Neural progenitor cell (in vitro differentiated cells): Measurements from ENCODE around the gene RNF220. TPM values are rescaled to one million over a fixed set of nuclear protein-coding genes. Genes with fewer than 3 reads are reported as not detected.
A peak's percentile ranks its signal among the peaks of the same experiment; 100 is the strongest.

ENCODE experiments used
- DNase-seq: peaks from one replicate; pipeline ENCODE4 v3.0.0-alpha.2; 2016; ENCODE audit warnings: low spot score
- H2AFZ ChIP-seq: fragments of 200-600 bp; sonication (generic); replicated peaks from 2 replicates; pipeline ENCODE4 v1.6.1; 2016; ENCODE audit warnings: antibody characterized with exemption
- H3F3A ChIP-seq: fragments of 200-600 bp; sonication (generic); 2 replicates; pipeline ENCODE4 v1.6.1; 2016; ENCODE audit warnings: antibody characterized with exemption, low read depth
- H3K27ac ChIP-seq: fragments of 200-600 bp; sonication (generic); 2 replicates; pipeline ENCODE4 v1.5.1; 2016; ENCODE audit warnings: mild to moderate bottlenecking
- H3K27me3 ChIP-seq: fragments of 200-600 bp; sonication (generic); 2 replicates; pipeline ENCODE4 v1.6.1; 2016; ENCODE audit warnings: mild to moderate bottlenecking, moderate library complexity
- H3K36me3 ChIP-seq: fragments of 200-600 bp; sonication (generic); 2 replicates; pipeline ENCODE4 v1.5.1; 2016
- H3K4me1 ChIP-seq: fragments of 200-600 bp; sonication (generic); 2 replicates; pipeline ENCODE4 v1.6.1; 2016; ENCODE audit warnings: mixed run types
- H3K4me2 ChIP-seq: fragments of 200-600 bp; sonication (generic); 2 replicates; pipeline ENCODE4 v1.6.1; 2016
- H3K4me3 ChIP-seq: fragments of 200-600 bp; sonication (generic); 2 replicates; pipeline ENCODE4 v1.5.1; 2016
- H3K79me2 ChIP-seq: fragments of 200-600 bp; sonication (generic); 2 replicates; pipeline ENCODE4 v1.6.1; 2016; ENCODE audit warnings: low read depth
- H3K9ac ChIP-seq: fragments of 200-600 bp; sonication (generic); 2 replicates; pipeline ENCODE4 v1.6.1; 2016
- H3K9me3 ChIP-seq: fragments of 200-600 bp; sonication (generic); 2 replicates; pipeline ENCODE4 v1.5.1; 2016; ENCODE audit warnings: low read depth
- H4K20me1 ChIP-seq: fragments of 200-600 bp; sonication (generic); 2 replicates; pipeline ENCODE4 v1.6.1; 2016; ENCODE audit warnings: low read depth
- H3K27ac Mint-ChIP-seq: 3 replicates; pipeline ENCODE4 v1.8.0; 2021; ENCODE audit warnings: mixed read lengths
- H3K27me3 Mint-ChIP-seq: 2 replicates; pipeline ENCODE4 v1.8.0; 2022; ENCODE audit warnings: low read depth, mild to moderate bottlenecking, inconsistent platforms, moderate library complexity, mixed read lengths; ENCODE audit not compliant: insufficient read depth
- H3K36me3 Mint-ChIP-seq: 3 replicates; pipeline ENCODE4 v1.8.0; 2021; ENCODE audit warnings: mixed read lengths
- H3K4me1 Mint-ChIP-seq: 3 replicates; pipeline ENCODE4 v1.8.0; 2021; ENCODE audit warnings: mixed read lengths
- H3K4me3 Mint-ChIP-seq: 3 replicates; pipeline ENCODE4 v1.8.0; 2021; ENCODE audit warnings: mild to moderate bottlenecking, moderate library complexity, mixed read lengths
- H3K9me3 Mint-ChIP-seq: 3 replicates; pipeline ENCODE4 v1.8.0; 2020; ENCODE audit warnings: mixed read lengths
- CTCF ChIP-seq: fragments of 200-600 bp; sonication (generic); IDR thresholded peaks from 2 replicates; pipeline ENCODE4 v1.5.1; 2017; ENCODE audit warnings: antibody characterized with exemption, mild to moderate bottlenecking
- EZH2 ChIP-seq: fragments of 200-600 bp; sonication (generic); IDR thresholded peaks from 2 replicates; pipeline ENCODE4 v1.6.1; 2017; ENCODE audit warnings: antibody characterized with exemption, mild to moderate bottlenecking, moderate library complexity
- EZH2phosphoT487 ChIP-seq: fragments of 200-600 bp; sonication (generic); IDR thresholded peaks from 2 replicates; pipeline ENCODE4 v1.6.1; 2017; ENCODE audit warnings: antibody characterized with exemption
- total RNA-seq: library from RNA; depleted of rRNA; stranded (reverse); fragments of >200 nt; gene quantifications from 2 replicates; pipeline ENCODE4 v1.2.3, GENCODE V29; 2015; ENCODE audit warnings: low replicate concordance

The RNF220 gene
- total RNA-seq, 1 donor from 2014 or later, result 93.8 TPM

DNA sequence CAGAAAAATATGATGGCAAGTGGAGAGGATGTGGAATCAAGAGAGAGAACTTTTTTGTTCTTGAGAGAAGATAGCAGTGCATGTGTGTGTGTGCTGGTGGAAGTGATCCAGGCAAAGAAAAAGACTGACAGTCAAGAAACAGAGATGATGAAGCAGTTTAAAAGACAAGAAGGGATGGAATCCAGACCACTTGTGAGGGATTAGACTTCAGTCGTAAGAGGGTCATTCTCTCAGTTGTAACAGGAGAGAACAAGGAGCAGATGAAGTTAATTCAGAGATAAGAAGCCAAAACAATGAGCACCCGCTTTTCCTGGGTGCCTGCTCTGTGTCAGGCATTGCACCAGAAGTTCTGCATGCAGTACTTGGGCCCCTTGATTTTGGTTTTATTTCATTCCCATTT lies 76.6 kb downstream of the RNF220 start:
- Mint-ChIP-seq H3K27me3 (peaks cover 25% of the 10 kb centered on the region), H3K4me1 (peaks cover 25% of the 10 kb centered on the region), H3K27ac (no peak overlapping the region), H3K9me3 (no peaks in the 10 kb centered on the region), H3K4me3 (no peak overlapping the region), H3K36me3 (no peaks in the 10 kb centered on the region)
- no peak overlapping the region for H2AFZ ChIP-seq
- peaks cover 37% of the 10 kb centered on the region for H3K27me3 ChIP-seq
- no peak overlapping the region for H3K9ac ChIP-seq
- no peak overlapping the region for H3K4me3 ChIP-seq
- H3K9me3 ChIP-seq, result no peaks in the 10 kb centered on the region
- peak; percentile 20 for DNase-seq
- no peak overlapping the region for H3K27ac ChIP-seq
- H3F3A ChIP-seq, result no peaks in the 10 kb centered on the region
- no peaks in the 10 kb centered on the region for H3K36me3 ChIP-seq
- no peaks in the 10 kb centered on the region for H4K20me1 ChIP-seq
- no peaks in the 10 kb centered on the region for H3K79me2 ChIP-seq
- peaks cover 8% of the 10 kb centered on the region for H3K4me1 ChIP-seq
- H3K4me2 ChIP-seq, result no peak overlapping the region
- TF ChIP-seq EZH2phosphoT487 (no peak), CTCF (no peak), EZH2 (no peak)

DNA sequence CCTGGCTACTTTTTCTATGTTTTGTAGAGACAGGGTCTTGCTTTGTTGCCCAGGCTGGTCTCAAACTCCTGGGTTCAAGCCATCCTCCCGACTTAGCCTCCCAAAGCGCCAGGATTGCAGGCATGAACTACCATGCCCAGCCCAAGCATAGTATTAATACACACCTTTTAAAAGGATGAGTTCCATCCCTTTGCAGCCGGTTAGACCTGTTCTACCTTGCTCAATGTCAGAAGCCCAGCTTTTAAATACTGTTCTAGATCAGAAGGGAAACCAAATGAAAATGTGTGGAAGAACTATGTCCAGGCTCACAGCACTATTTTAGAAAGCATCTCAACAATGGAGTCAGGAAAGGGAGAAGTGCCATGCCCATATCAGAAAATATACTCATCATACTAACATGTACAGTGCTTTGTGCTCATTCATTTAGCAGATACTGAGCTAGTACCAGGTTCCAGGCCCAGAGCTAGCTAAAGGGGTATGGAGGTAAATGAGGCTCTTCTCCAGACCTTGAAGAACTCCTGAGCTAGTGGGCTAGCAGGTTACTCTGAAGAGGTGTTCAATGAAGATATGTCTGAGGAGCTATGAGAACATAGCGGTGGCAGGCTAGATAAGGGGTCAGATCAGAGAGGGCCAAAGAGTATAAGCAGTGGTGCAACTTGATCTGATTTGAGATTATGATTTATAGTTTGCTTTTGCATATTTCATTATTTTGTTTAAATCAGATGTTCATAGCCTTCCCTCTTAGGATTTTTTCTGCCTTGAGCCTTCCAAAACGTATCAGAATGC lies 78.2 kb downstream of the RNF220 start:
- Mint-ChIP-seq H3K4me1 (peaks cover 25% of the 10 kb centered on the region), H3K27me3 (peaks cover 25% of the 10 kb centered on the region)
- TF ChIP-seq CTCF (no peak), EZH2 (no peak), EZH2phosphoT487 (no peak)

DNA sequence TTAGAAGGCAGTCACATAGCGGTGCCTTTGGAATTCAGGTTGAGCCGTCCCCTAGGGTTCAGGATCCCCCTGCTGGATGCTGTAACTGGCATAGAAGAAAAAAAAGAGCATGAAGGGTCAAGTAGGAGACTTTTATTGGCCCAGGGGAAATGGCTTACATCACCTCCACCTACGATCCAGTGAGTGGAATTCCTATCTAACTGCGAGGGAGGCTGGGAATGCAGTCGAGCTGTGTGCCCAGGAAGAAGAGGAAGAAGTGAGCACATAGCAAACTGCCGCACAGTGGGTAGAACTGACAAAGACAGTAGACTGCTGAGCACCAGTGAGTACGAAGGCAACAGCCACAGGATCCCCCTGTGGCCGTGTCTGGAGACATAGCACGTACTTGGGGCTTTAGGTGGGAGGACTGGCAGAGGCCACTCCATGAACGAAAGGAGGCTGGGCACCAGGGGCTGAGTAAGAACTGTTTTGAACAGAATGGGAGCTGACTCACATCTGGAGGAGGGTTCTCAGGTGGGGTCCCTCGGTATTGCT lies 79.2 kb downstream of the RNF220 start:
- Mint-ChIP-seq H3K4me3 (no peak overlapping the region), H3K27me3 (peaks cover 25% of the 10 kb centered on the region), H3K4me1 (peaks cover 25% of the 10 kb centered on the region), H3K27ac (no peak overlapping the region), H3K36me3 (peaks cover 3% of the 10 kb centered on the region), H3K9me3 (no peaks in the 10 kb centered on the region)
- DNase-seq, result peak; percentile 38
- H3K36me3 ChIP-seq, result no peaks in the 10 kb centered on the region
- no peaks in the 10 kb centered on the region for H3K9me3 ChIP-seq
- H3K27ac ChIP-seq, result no peak overlapping the region
- TF ChIP-seq CTCF, result peak; percentile 30
- TF ChIP-seq EZH2phosphoT487, result no peak
- H3K4me3 ChIP-seq, result no peak overlapping the region
- H3K79me2 ChIP-seq, result no peaks in the 10 kb centered on the region
- H3K4me2 ChIP-seq, result no peak overlapping the region
- no peaks in the 10 kb centered on the region for H4K20me1 ChIP-seq
- peaks cover 8% of the 10 kb centered on the region for H3K4me1 ChIP-seq
- no peaks in the 10 kb centered on the region for H3F3A ChIP-seq
- H3K27me3 ChIP-seq, result peaks cover 39% of the 10 kb centered on the region
- H3K9ac ChIP-seq, result no peak overlapping the region
- H2AFZ ChIP-seq, result no peak overlapping the region

More for the DNA sequence above, 78.2 kb downstream of the RNF220 start:
- Mint-ChIP-seq H3K27ac (no peak overlapping the region), H3K36me3 (no peaks in the 10 kb centered on the region), H3K4me3 (no peak overlapping the region), H3K9me3 (no peaks in the 10 kb centered on the region)
- H2AFZ ChIP-seq, result no peak overlapping the region
- no peak for DNase-seq
- peaks cover 39% of the 10 kb centered on the region for H3K27me3 ChIP-seq
- H3K36me3 ChIP-seq, result no peaks in the 10 kb centered on the region
- H3K4me2 ChIP-seq, result no peak overlapping the region
- H3K27ac ChIP-seq, result no peak overlapping the region
- H3K9me3 ChIP-seq, result no peaks in the 10 kb centered on the region
- no peak overlapping the region for H3K4me3 ChIP-seq
- H3K4me1 ChIP-seq, result peaks cover 8% of the 10 kb centered on the region
- H3K79me2 ChIP-seq, result no peaks in the 10 kb centered on the region
- H4K20me1 ChIP-seq, result no peaks in the 10 kb centered on the region
- H3K9ac ChIP-seq, result no peak overlapping the region
- H3F3A ChIP-seq, result no peaks in the 10 kb centered on the region
